IPS-NIHi7 (cell line): ENCODE measurements around the gene BSG.
"Not testable (repeated sequence)": the region's sequence is repeated elsewhere in the genome, so short reads cannot be mapped to it uniquely, and the experiment has no call there.

Experiments
- DNase-seq: peaks from one replicate; pipeline ENCODE4 v3.0.0; 2012; ENCODE audit warnings: mixed read lengths; ENCODE audit errors: extremely low spot score

The BSG gene

GRCh38 chr19:588093-588740 is 15.8 kb downstream of the BSG start:
- peak; percentile 85 for DNase-seq

- no peak for DNase-seq
These were observed 16.6 kb downstream of the BSG start for GRCh38 chr19:588741-589692.

GRCh38 chr19:589693-590395 is 17.4 kb downstream of the BSG start, which contains the start of gene HCN2:
Gene HCN2, plus strand, starts transcription at chr19:589881. Its CDS starts 65 bp downstream, at chr19:589946.
- no peak for DNase-seq

- DNase-seq: no peak
These were observed 18.0 kb downstream of the BSG start for GRCh38 chr19:590396-590745.

GRCh38 chr19:590750-591098 is 18.3 kb downstream of the BSG start:
- no peak for DNase-seq

- DNase-seq: peak; percentile 75
These were observed 18.9 kb downstream of the BSG start for GRCh38 chr19:591099-591958.

GRCh38 chr19:592101-592500 is 19.7 kb downstream of the BSG start:
- no peak for DNase-seq

GRCh38 chr19:593055-593454 is 20.7 kb downstream of the BSG start:
- DNase-seq: no peak

- no peak for DNase-seq
These were observed 21.1 kb downstream of the BSG start for GRCh38 chr19:593505-593904.

GRCh38 chr19:594265-594870 is 22.0 kb downstream of the BSG start:
- DNase-seq: no peak

- no peak for DNase-seq
These were observed 23.2 kb downstream of the BSG start for GRCh38 chr19:595326-596262.

- DNase-seq: no peak
These were observed 23.9 kb downstream of the BSG start for GRCh38 chr19:596263-596655.

GRCh38 chr19:597406-598315 is 25.3 kb downstream of the BSG start:
- DNase-seq: no peak

GRCh38 chr19:601310-601709 is 28.9 kb downstream of the BSG start:
- no peak for DNase-seq

- DNase-seq: no peak
These were observed 29.4 kb downstream of the BSG start for GRCh38 chr19:601790-602189.

GRCh38 chr19:602391-603301 is 30.2 kb downstream of the BSG start:
- DNase-seq: no peak

GRCh38 chr19:603302-603639 is 30.9 kb downstream of the BSG start:
- DNase-seq: not testable (repeated sequence)

- DNase-seq: not testable (repeated sequence)
These were observed 31.4 kb downstream of the BSG start for GRCh38 chr19:603779-604178.
